WTC11 (cell line): ENCODE measurements around the gene SUZ12.

Experiments used
- JUN ChIP-seq: sonication (generic); formaldehyde crosslinking; IDR thresholded peaks from 2 replicates; pipeline ENCODE4 v1.8.0; 2023; ENCODE audit warnings: mild to moderate bottlenecking, missing genetic modification reagents
- KAT7 ChIP-seq: sonication (generic); formaldehyde crosslinking; IDR thresholded peaks from 2 replicates; pipeline ENCODE4 v1.8.1; 2023; ENCODE audit warnings: missing genetic modification reagents, mild to moderate bottlenecking, borderline replicate concordance
- NR2C2 ChIP-seq: sonication (generic); formaldehyde crosslinking; IDR thresholded peaks from 2 replicates; pipeline ENCODE4 v1.8.0; 2022; ENCODE audit warnings: mild to moderate bottlenecking, missing genetic modification reagents
- TF ChIP-seq, protein P1 (sequence below): sonication (generic); formaldehyde crosslinking; IDR thresholded peaks from 2 replicates; pipeline ENCODE4 v1.8.1; 2023; ENCODE audit warnings: mild to moderate bottlenecking, missing genetic modification reagents, moderate library complexity
- TF ChIP-seq, protein P2 (sequence below): sonication (generic); formaldehyde crosslinking; IDR thresholded peaks from 2 replicates; pipeline ENCODE4 v1.8.1; 2022; ENCODE audit warnings: low read depth, mild to moderate bottlenecking, moderate library complexity, missing genetic modification reagents, borderline replicate concordance
- TF ChIP-seq, protein P3 (sequence below): sonication (generic); formaldehyde crosslinking; IDR thresholded peaks from 2 replicates; pipeline ENCODE4 v1.8.0; 2023; ENCODE audit warnings: missing genetic modification reagents, mild to moderate bottlenecking, borderline replicate concordance
- TF ChIP-seq, protein P4 (sequence below): fragments of 200-600 bp; IDR thresholded peaks from 2 replicates; pipeline ENCODE4 v1.8.0; 2022; ENCODE audit warnings: antibody characterized with exemption

DNA sequence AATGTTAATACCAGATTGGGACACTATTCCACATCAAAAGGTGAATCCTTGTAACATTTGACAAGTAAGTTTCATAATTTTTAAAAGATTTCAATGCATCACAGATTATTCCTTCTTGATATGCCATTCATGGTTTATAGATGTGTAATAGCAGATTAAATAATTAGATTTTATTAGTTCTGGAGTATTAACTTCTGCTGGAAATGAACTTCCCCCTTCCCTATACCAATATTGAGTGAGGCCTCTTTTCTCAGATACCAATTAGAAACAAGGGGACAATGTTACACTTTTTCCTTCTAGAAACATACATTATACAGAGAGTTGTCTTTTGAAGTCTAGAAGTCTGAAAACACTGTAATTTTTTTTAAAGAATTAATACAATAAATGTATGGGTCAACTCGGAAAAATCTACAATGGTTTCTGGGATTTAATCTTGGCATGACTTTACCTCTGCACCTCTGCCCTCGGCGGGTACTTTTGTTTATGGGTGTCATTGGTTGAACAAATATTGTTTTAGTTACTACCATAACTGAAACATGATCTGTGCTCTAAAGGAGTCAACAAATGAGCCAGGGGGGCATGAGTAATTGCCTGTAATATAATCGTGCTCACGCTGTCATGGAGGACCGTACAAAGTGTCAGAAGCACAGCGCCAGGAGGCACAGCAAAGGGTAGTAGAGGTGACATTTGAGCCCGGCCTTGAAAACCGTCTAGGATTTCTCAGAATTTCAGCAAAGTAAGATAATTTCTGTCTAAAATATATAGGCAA is 78.6 kb downstream of the SUZ12 start:
- no peak for TF ChIP-seq NR2C2 (CRISPR knock-in tag)
- TF ChIP-seq, protein P1, sequence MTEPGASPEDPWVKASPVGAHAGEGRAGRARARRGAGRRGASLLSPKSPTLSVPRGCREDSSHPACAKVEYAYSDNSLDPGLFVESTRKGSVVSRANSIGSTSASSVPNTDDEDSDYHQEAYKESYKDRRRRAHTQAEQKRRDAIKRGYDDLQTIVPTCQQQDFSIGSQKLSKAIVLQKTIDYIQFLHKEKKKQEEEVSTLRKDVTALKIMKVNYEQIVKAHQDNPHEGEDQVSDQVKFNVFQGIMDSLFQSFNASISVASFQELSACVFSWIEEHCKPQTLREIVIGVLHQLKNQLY (CRISPR knock-in tag), result no peak
- TF ChIP-seq, protein P2, sequence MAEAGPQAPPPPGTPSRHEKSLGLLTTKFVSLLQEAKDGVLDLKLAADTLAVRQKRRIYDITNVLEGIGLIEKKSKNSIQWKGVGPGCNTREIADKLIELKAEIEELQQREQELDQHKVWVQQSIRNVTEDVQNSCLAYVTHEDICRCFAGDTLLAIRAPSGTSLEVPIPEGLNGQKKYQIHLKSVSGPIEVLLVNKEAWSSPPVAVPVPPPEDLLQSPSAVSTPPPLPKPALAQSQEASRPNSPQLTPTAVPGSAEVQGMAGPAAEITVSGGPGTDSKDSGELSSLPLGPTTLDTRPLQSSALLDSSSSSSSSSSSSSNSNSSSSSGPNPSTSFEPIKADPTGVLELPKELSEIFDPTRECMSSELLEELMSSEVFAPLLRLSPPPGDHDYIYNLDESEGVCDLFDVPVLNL (CRISPR knock-in tag), result no peak
- TF ChIP-seq KAT7 (CRISPR knock-in tag), result no peak
- TF ChIP-seq, protein P3, sequence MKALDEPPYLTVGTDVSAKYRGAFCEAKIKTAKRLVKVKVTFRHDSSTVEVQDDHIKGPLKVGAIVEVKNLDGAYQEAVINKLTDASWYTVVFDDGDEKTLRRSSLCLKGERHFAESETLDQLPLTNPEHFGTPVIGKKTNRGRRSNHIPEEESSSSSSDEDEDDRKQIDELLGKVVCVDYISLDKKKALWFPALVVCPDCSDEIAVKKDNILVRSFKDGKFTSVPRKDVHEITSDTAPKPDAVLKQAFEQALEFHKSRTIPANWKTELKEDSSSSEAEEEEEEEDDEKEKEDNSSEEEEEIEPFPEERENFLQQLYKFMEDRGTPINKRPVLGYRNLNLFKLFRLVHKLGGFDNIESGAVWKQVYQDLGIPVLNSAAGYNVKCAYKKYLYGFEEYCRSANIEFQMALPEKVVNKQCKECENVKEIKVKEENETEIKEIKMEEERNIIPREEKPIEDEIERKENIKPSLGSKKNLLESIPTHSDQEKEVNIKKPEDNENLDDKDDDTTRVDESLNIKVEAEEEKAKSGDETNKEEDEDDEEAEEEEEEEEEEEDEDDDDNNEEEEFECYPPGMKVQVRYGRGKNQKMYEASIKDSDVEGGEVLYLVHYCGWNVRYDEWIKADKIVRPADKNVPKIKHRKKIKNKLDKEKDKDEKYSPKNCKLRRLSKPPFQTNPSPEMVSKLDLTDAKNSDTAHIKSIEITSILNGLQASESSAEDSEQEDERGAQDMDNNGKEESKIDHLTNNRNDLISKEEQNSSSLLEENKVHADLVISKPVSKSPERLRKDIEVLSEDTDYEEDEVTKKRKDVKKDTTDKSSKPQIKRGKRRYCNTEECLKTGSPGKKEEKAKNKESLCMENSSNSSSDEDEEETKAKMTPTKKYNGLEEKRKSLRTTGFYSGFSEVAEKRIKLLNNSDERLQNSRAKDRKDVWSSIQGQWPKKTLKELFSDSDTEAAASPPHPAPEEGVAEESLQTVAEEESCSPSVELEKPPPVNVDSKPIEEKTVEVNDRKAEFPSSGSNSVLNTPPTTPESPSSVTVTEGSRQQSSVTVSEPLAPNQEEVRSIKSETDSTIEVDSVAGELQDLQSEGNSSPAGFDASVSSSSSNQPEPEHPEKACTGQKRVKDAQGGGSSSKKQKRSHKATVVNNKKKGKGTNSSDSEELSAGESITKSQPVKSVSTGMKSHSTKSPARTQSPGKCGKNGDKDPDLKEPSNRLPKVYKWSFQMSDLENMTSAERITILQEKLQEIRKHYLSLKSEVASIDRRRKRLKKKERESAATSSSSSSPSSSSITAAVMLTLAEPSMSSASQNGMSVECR (CRISPR knock-in tag), result no peak
- TF ChIP-seq JUN (CRISPR knock-in tag), result no peak
- TF ChIP-seq, protein P4, sequence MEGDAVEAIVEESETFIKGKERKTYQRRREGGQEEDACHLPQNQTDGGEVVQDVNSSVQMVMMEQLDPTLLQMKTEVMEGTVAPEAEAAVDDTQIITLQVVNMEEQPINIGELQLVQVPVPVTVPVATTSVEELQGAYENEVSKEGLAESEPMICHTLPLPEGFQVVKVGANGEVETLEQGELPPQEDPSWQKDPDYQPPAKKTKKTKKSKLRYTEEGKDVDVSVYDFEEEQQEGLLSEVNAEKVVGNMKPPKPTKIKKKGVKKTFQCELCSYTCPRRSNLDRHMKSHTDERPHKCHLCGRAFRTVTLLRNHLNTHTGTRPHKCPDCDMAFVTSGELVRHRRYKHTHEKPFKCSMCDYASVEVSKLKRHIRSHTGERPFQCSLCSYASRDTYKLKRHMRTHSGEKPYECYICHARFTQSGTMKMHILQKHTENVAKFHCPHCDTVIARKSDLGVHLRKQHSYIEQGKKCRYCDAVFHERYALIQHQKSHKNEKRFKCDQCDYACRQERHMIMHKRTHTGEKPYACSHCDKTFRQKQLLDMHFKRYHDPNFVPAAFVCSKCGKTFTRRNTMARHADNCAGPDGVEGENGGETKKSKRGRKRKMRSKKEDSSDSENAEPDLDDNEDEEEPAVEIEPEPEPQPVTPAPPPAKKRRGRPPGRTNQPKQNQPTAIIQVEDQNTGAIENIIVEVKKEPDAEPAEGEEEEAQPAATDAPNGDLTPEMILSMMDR, result no peak
